K562 (cell line): ENCODE measurements around the gene POLD2. TPM values are rescaled to one million over a fixed set of nuclear protein-coding genes. Genes with fewer than 3 reads are reported as not detected.

Experiments used
- ATAC-seq: fragments of 200-7000 bp; cut with Tn5 transposase; 3 replicates; pipeline ENCODE4 v1.9.1; 2020; ENCODE audit warnings: moderate library complexity
- BruUV-seq: library from RNA; stranded (reverse); fragments of 400-500 nt; replicated peaks from 2 replicates; lab custom pipeline; 2021; lab: Mats Ljungman, UMichigan
- CTCF ChIA-PET: fragments of 300-600 bp; formaldehyde crosslinking; extraction: SDS; loops from one replicate; lab custom pipeline; 2021; ENCODE audit warnings: low intra/inter-chr PET ratio; lab: Yijun Ruan, JAX
- POLR2A ChIA-PET: fragments of 300-600, 350-650 bp; sonication (Branson Sonifier 250); formaldehyde crosslinking; extraction: SDS; loops from one replicate; lab custom pipeline; 2021; ENCODE audit warnings: antibody characterized with exemption, inconsistent platforms; lab: Yijun Ruan, JAX
- DNase-seq, 4 experiments: peaks; one replicate each; pipeline versions ENCODE4 v3.0.0 to v3.0.0-alpha.2; 2011 to 2018; ENCODE audit warnings: low spot score in 3 of 4, mixed read lengths in 3 of 4; ENCODE audit errors: extremely low read depth in 1 of 4
- FAIRE-seq: peaks from 2 replicates; lab custom pipeline; 2011; peaks lifted over from hg19 to GRCh38; lab: Jason Lieb, UNC
- H2AFZ ChIP-seq: 2 replicates; pipeline ENCODE4 v1.6.0; 2011; ENCODE audit warnings: low read depth, low read length, control low read depth, inconsistent platforms
- H3K27ac ChIP-seq: fragments of 200-600 bp; 3 replicates; pipeline ENCODE4 v1.8.0; 2011; ENCODE audit warnings: low read depth, mild to moderate bottlenecking, control low read depth, inconsistent platforms, low read length, moderate library complexity, mixed read lengths; ENCODE audit errors: extremely low read depth
- H3K27me3 ChIP-seq, 2 experiments: fragments of 300-600 bp in 1 of 2; 2 replicates in 1 of 2; 3 replicates in 1 of 2; pipeline versions ENCODE4 v1.6.0 to v1.8.0; 2011; ENCODE audit warnings: inconsistent platforms in 2 of 2, low read length in 2 of 2, mild to moderate bottlenecking in 1 of 2, mixed read lengths in 1 of 2, moderate library complexity in 1 of 2; ENCODE audit not compliant: control insufficient read depth in 2 of 2, insufficient read depth in 2 of 2
- H3K36me3 ChIP-seq: fragments of 300-600 bp; 3 replicates; pipeline ENCODE4 v1.8.0; 2011; ENCODE audit warnings: mild to moderate bottlenecking, low read length, inconsistent platforms; ENCODE audit not compliant: control insufficient read depth, insufficient read depth
- H3K4me1 ChIP-seq, 2 experiments: fragments of 200-600 bp in 1 of 2; replicated peaks in 1 of 2; 2 replicates in 1 of 2; 3 replicates in 1 of 2; pipeline versions ENCODE4 v1.5.1 to v1.8.0; 2011; ENCODE audit warnings: inconsistent platforms in 2 of 2, low read length in 2 of 2, mild to moderate bottlenecking in 1 of 2, mixed read lengths in 1 of 2, moderate library complexity in 1 of 2; ENCODE audit not compliant: control insufficient read depth in 2 of 2, insufficient read depth in 2 of 2
- H3K4me2 ChIP-seq: 2 replicates; pipeline ENCODE4 v1.6.1; 2011; ENCODE audit warnings: low read length, control low read depth, inconsistent platforms, mixed read lengths; ENCODE audit not compliant: insufficient read depth
- H3K4me3 ChIP-seq: fragments of 200-600 bp; sonication (generic), shearing (Covaris generic); 2 replicates; pipeline ENCODE4 v1.5.1; 2016; ENCODE audit warnings: control low read depth, inconsistent platforms
- H3K79me2 ChIP-seq: fragments of 200-600 bp; 3 replicates; pipeline ENCODE4 v1.8.0; 2011; ENCODE audit warnings: low read length, inconsistent platforms; ENCODE audit not compliant: control insufficient read depth, insufficient read depth
- H3K9ac ChIP-seq, 2 experiments: 2 replicates each; pipeline versions ENCODE4 v1.6.0 to v1.6.1; 2011; ENCODE audit warnings: low read depth in 2 of 2, low read length in 2 of 2, control low read depth in 1 of 2, inconsistent platforms in 1 of 2, mild to moderate bottlenecking in 1 of 2, mixed read lengths in 1 of 2; ENCODE audit not compliant: insufficient read depth in 1 of 2
- H3K9me1 ChIP-seq: one replicate; pipeline ENCODE4 v1.6.0; 2011; ENCODE audit warnings: inconsistent platforms, mild to moderate bottlenecking, low read length, moderate library complexity; ENCODE audit not compliant: control insufficient read depth, insufficient read depth
- H3K9me3 ChIP-seq: replicated peaks from 2 replicates; pipeline ENCODE4 v1.5.1; 2011; ENCODE audit warnings: low read depth, low read length, inconsistent platforms; ENCODE audit not compliant: control insufficient read depth, insufficient read depth
- H4K20me1 ChIP-seq: replicated peaks from 2 replicates; pipeline ENCODE4 v1.6.1; 2011; ENCODE audit warnings: low read length, inconsistent platforms, mixed read lengths; ENCODE audit not compliant: control insufficient read depth, insufficient read depth
- ESRRA ChIP-seq: fragments of 450-650 bp; IDR thresholded peaks from 2 replicates; pipeline ENCODE4 v1.6.1; 2014; ENCODE audit warnings: low read depth, mild to moderate bottlenecking, moderate library complexity, borderline replicate concordance
- NFYB ChIP-seq: IDR thresholded peaks from 2 replicates; pipeline ENCODE4 v1.6.1; 2011; ENCODE audit warnings: mild to moderate bottlenecking, moderate library complexity; ENCODE audit not compliant: insufficient read length; ENCODE audit errors: extremely low read depth
- NRF1 ChIP-seq, 2 experiments: fragments of 450-650 bp; IDR thresholded peaks in 1 of 2; conservative IDR thresholded peaks in 1 of 2; 2 replicates each; pipeline ENCODE4 v1.6.1; 2014; ENCODE audit warnings: mild to moderate bottlenecking in 2 of 2
- PATZ1 ChIP-seq: fragments of 250-450 bp; sonication (Bioruptor Pico); IDR thresholded peaks from 2 replicates; pipeline ENCODE4 v1.5.0; 2020; ENCODE audit warnings: mild to moderate bottlenecking, borderline replicate concordance
- REST ChIP-seq, 2 experiments: fragments of 450-650 bp; formaldehyde crosslinking in 1 of 2; IDR thresholded peaks; 2 replicates each; pipeline versions ENCODE4 v1.4.0 to v1.6.1; 2014 to 2020; ENCODE audit warnings: mild to moderate bottlenecking in 2 of 2, borderline replicate concordance in 1 of 2, low read depth in 1 of 2
- ZNF583 ChIP-seq: fragments of 250-450 bp; sonication (Bioruptor Pico); IDR thresholded peaks from 2 replicates; pipeline ENCODE4 v1.4.0; 2020
- WGBS: fragments of 100-300 bp; shearing (Covaris generic); methylation state at CpG from one replicate; pipeline ENCODE4 v1.1.6; 2016; ENCODE audit warnings: low coverage, mixed read lengths; ENCODE audit not compliant: insufficient coverage; ENCODE audit errors: missing lambda C conversion rate; 5-methylcytosine and 5-hydroxymethylcytosine counted together
- in situ Hi-C: fragments of 300-500 bp; cut with MboI; formaldehyde crosslinking; loops from 4 replicates; pipeline ENCODE4 v1.15.0; 2018; ENCODE audit warnings: inconsistent platforms, mixed read lengths
- intact Hi-C: fragments of 100-400 bp; cut with micrococcal nuclease; formaldehyde crosslinking; loops from 2 replicates; pipeline ENCODE4 v1.14.2; 2022
- polyA plus RNA-seq, 8 experiments: library from polyadenylated mRNA; depleted of rRNA in 4 of 8; stranded (reverse) in 5 of 8; unstranded in 3 of 8; fragments of >200 nt; fragmentation: Nextera tagmentation in 2 of 8; fragmentation: Illumina TruSeq in 1 of 8; extraction: Ambion mirVana in 2 of 8; extraction: Trizol in 1 of 8; gene quantifications; 2 replicates each; pipeline versions ENCODE4 v1.2.1 to v1.2.3, GENCODE V29; 2011 to 2014; ENCODE audit warnings: inconsistent platforms in 1 of 8, missing spikeins in 1 of 8
- total RNA-seq, 7 experiments: library from RNA; depleted of rRNA in 6 of 7; stranded (reverse); fragments of >200 nt in 6 of 7; fragmentation: Illumina TruSeq in 2 of 7; extraction: Trizol in 2 of 7; gene quantifications; 2 replicates each; pipeline versions ENCODE4 v1.2.1 to v1.2.3, GENCODE V29; 2011 to 2021; ENCODE audit warnings: low replicate concordance in 1 of 7

POLD2 gene
- total and polyA plus RNA-seq, 9 of the 15 experiments (the other 6 are each of a cell fraction or from before 2014, with no cell fraction given): 29.7 to 259 (median 225) TPM

GRCh38 chr7:44072364-44073231 lies 50.8 kb downstream of the POLD2 start:
- H3K9me1 ChIP-seq: peaks cover 4% of the 10 kb centered on the region
- intact Hi-C loops (loop anchor here (2.0 kb wide), 1 partner anchor 124 kb away; no protein-coding TSS in a partner anchor), in situ Hi-C loops (no loop called here)
- no peaks in the 10 kb centered on the region for H3K9me3 ChIP-seq
- ATAC-seq (peak; percentile 90), DNase-seq (peak; percentile 68 to 82 (median 76)), FAIRE-seq (peak; percentile 78)
- H2AFZ ChIP-seq: no peak overlapping the region
- peaks cover 6 to 16% of the 10 kb centered on the region in 2 experiments; a peak in 3 of 5 replicates for H3K4me1 ChIP-seq
- no peak overlapping the region for H3K4me2 ChIP-seq
- ChIA-PET POLR2A (interaction anchor here (0.9 kb wide), 1 partner anchor 19 kb away, joined by 3 read pairs; no protein-coding TSS in a partner anchor), CTCF (interaction anchor here (1.0 kb wide), 1 partner anchor 52 kb away, joined by 3 read pairs; no protein-coding TSS in a partner anchor)
- no peaks in the 10 kb centered on the region for H3K79me2 ChIP-seq
- no peak overlapping the region for H3K9ac ChIP-seq
- H3K4me3 ChIP-seq: no peak overlapping the region
- no TSS peak for BruUV-seq
- no peak overlapping the region for H3K27ac ChIP-seq
- 35% methylated on average over 12 of the region's 12 CpGs for whole genome bisulfite sequencing
- peaks cover 13% of the 10 kb centered on the region; the same call in 1 of the 3 replicates for H3K36me3 ChIP-seq
- H4K20me1 ChIP-seq: peaks cover 6% of the 10 kb centered on the region
- H3K27me3 ChIP-seq: peaks cover 0 to 7% of the 10 kb centered on the region in 2 experiments; a peak in 2 of 5 replicates
- no peak for TF ChIP-seq NFYB
- TF ChIP-seq ESRRA: no peak
- no peak for TF ChIP-seq NRF1 (conservative IDR thresholded peaks at IDR 0.05 in 1 of 2, IDR thresholded peaks at IDR 0.05 in 1 of 2)
- TF ChIP-seq ZNF583 (CRISPR knock-in tag): no peak
- peak; percentile 65 for TF ChIP-seq REST (IDR thresholded peaks at IDR 0.05; ENCODE audit: borderline replicate concordance)
- TF ChIP-seq REST (CRISPR knock-in tag; IDR thresholded peaks at IDR 0.05; ENCODE audit: low read depth): no peak
- no peak for TF ChIP-seq PATZ1
